MM.1S (cell line): ENCODE data around the gene ADCY5.

ENCODE experiments used
- EZH2 ChIP-seq: fragments of 300-600 bp; sonication (generic); optimal IDR thresholded peaks from 2 replicates; pipeline ENCODE3; 2017; ENCODE audit warnings: low read depth, mild to moderate bottlenecking, antibody characterized with exemption, low read length, mixed read lengths
- TF ChIP-seq, protein P1 (sequence below): fragments of 300-600 bp; sonication (generic); IDR thresholded peaks from 2 replicates; pipeline ENCODE4 v1.5.1; 2016; ENCODE audit warnings: antibody characterized with exemption, low read length, mixed read lengths

DNA sequence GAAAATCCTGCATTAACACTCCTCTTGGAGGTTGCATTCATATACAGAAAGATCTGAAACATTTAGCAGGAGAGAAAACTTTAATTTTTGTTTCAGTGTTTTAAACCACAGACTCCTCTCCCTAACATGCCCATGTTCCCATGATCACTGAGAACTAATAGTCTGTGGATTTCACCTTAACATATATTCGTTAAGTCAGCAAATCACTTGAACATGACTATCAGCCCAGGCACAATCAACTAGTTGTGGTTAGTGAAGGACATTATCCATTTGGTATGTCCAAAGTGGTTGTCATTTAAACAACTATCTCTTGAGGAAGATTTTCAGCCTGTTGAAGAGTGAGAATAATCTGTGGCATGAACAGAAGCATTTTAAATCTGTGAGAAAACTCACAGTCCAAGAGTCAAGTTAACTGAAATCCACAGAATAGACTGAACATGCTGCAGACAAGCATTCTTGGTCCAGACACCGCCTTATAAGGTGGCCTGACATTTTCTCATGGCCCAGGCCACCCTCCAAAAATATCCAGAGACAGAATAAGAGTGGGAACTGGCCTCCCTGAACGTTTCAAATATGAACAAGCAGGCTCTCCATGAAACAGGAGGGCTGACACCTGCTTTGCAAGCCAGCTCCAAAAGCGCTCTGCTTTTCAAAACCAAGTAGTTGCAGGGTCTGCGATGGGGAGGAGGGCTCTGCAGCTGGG lies 39.9 kb upstream of the ADCY5 start:
- TF ChIP-seq, protein P1, sequence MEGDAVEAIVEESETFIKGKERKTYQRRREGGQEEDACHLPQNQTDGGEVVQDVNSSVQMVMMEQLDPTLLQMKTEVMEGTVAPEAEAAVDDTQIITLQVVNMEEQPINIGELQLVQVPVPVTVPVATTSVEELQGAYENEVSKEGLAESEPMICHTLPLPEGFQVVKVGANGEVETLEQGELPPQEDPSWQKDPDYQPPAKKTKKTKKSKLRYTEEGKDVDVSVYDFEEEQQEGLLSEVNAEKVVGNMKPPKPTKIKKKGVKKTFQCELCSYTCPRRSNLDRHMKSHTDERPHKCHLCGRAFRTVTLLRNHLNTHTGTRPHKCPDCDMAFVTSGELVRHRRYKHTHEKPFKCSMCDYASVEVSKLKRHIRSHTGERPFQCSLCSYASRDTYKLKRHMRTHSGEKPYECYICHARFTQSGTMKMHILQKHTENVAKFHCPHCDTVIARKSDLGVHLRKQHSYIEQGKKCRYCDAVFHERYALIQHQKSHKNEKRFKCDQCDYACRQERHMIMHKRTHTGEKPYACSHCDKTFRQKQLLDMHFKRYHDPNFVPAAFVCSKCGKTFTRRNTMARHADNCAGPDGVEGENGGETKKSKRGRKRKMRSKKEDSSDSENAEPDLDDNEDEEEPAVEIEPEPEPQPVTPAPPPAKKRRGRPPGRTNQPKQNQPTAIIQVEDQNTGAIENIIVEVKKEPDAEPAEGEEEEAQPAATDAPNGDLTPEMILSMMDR, result no peak
- TF ChIP-seq EZH2, result no peak
